DMS 273 (cell line): ENCODE results near the gene NLRP10.

Experiments used
- DNase-seq: peaks from one replicate; lab custom pipeline; 2025; ENCODE audit not compliant: unreplicated experiment; lab: John Stamatoyannopoulos, UW

Gene NLRP10

DNA sequence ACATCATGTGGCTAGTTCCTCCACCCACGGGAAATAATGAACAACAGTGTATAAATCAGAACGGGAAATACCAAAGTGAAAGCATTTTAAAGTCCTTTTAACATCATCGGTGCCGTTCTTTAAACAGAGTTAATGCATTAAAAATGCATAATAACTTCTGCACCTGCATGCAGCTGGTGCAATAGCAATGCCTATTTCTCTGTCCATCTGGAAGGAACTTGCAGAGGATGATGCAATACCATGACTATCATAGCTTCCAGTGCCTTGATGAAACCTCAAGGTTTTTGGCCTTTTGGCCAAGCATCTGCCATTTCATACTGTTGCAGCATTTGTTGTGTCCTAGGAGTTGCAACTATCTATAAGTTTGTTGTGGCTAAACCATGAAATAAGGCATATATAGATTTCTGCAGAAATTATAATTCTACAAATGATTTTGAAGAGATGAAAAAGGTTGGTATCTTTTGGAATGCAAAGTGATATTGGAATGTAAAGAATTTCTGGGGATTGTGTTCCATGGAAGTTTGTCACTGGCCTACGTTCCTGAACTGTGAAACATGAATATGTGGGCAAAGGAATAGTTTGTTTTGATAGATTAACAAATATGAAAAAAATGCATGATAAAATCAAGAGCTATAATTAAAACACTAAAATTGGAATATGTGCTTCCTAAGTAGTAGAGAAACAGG, 12.1 kb upstream of the NLRP10 start:
- DNase-seq = no peak

DNA sequence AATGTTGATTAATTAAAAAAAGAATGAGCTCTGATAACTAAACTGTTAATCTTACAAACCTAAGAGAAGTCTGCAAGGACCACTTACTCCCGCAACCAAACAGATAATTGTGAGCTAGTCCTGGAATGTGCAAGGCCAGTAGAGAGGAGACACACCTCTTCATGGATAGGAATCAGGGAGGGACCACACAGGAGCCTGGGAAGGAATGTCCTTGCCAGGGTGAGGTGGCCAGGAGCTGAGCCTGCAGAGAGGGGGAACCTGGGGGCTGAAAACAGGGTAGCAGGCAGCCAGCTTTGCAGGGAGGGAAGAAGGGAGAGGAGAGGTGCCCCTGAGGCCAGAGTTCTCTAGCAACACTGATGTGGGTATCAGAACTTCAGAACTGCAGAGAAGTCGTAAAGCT, 9.4 kb upstream of the NLRP10 start:
- no peak for DNase-seq

DNA sequence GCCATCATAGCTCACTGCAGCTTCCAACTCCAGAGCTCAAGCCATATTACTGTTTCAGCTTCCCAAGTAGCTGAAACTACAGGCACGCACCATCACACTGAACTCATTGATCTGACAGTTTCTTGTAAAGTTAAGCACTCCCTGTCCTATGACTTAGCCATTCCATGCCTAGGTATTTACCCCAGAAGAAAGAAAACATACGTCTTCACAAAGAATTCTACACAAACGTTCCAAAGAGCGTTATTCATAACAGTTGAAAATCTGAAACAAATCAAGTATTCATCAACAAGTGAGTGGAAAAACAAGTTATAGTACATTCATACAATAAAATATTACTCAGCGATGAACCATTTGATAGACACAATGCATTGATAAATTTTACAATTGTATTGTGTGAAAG, 7.8 kb upstream of the NLRP10 start:
- no peak for DNase-seq

DNA sequence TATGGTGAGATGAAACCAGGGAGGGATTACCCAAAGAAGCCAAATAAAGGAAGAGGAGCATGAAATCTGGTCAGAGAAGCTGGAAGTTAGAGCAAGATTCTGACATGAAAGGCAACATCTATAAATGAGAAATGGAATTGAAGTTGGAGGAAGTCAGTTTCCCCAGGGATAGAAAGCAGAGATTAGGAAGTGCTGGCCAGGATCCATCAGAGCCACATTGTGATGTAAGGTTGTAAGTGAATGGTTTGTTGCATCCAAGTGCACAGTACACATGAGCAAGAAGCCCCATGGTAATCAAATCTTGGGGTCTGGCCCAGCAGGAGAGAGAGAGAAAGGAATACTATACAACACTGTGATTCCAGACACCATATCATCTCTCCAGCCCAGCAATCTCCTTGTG, 6.6 kb upstream of the NLRP10 start:
- DNase-seq = no peak

DNA sequence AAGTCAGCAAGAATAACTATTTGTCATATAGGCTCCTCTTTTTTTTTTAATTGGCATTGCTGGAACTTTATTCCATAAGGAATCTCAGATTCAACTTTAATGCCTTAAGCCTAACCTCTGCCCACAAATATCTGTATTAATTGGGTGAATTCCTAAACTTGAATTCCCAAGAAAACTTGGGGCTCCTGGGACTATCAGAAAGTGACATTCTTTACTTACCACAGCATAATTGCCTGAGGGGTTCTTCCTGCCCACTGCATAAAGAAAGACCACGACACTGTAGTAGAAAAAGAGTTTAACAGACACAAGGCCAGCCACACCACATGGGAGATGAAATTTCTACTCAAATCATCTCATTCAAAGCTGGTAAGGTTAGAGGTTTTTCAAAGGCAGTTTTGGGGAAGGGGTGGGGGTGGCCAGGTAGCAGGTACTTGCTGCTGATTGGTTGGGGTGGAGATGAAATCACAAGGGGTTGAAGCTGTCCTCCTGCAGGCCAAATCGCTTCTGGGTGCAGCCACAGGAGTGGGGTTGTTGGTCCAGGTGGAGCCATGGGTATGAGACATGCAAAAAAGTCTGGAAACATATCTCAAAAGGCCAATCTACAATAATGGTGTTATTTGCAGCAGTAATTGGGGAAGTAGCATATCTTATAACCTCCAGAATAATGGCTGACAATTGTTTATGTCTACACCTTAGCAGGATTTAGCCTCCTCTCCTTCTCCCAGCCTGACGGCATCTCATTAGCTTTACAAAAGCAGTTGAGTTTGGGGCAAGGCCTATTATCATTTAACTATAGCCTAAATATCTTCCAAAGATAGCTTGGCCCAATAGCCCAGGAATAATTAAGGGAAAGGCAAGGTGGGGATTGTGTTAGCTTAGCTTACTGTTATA, 4.8 kb upstream of the NLRP10 start:
- no peak for DNase-seq

DNA sequence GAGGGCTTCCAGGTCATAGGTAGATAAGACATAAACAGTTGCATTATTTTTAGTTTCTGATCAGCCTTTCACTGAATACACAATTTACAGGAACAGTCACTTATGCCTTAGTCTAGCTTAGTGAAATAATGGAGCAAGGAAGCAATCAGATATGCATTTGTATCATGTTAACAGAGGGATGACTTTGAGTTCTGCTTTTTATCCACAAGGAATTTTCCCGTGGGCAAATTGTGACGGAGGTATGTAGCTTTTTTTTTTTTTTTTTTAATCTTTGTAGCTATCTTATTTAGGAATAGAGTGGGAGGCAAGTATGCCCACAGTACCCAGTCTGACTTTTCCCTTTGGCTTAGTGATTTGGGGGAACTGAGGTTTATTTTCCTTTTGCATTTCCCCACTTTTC, 3.4 kb upstream of the NLRP10 start:
- DNase-seq = no peak

DNA sequence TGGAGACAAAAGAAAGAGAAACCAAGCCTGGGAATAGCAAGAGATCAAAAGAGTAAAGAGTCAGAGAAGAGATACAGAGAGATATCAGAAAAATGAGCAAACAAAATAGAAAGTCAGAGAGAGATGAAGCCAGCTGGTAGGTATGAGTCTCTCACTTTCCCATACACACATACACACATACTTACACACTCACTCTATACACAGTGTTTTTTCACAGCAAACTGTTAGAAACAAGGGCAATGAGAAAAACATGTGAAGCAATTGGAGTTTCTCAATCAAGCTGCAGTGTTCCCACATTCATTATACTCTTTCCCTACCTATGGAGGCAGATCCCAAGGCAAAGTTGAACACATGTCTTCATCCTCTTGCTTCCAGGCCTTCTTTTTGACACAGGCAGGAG, 2.6 kb upstream of the NLRP10 start:
- DNase-seq = no peak

DNA sequence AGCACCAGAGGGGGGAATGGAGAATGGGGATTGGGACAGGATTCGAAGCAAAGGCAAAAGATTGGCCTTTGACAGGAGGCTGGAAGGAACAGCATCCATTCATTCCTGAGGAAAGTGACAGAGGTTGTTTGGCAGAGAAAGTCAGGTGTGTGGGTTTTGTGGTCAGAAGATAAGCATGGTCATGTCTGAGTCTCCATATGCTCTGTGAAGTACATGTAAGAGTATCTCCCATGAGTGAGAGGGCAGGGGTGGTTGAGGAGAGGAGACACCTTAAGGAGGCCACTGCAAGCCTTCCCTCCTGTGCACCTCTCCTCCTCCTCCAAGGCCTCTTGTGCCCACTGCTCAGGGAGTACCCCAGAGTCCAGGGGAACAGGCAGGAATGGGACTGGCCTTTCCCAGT, 1.9 kb upstream of the NLRP10 start:
- DNase-seq = no peak

DNA sequence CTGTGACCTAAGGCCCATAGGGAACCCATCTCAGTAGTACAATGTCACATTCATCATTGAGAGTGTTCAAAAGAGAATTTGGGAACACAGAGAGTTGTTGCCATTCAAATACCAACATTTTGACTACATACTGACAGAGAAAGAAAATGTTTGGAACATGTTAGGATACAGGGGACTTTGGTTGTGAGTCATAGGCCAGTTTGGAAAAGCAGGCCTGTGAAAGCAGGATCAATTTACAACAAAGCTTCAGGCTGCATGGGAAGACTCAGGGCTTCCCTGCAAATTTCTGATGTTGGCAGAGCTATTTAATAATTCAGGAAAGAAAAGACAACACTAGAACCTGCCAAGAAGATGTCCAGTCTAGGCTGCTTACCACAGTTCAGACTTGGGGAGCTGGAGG, 374 bp downstream of the NLRP10 start:
- no peak for DNase-seq

DNA sequence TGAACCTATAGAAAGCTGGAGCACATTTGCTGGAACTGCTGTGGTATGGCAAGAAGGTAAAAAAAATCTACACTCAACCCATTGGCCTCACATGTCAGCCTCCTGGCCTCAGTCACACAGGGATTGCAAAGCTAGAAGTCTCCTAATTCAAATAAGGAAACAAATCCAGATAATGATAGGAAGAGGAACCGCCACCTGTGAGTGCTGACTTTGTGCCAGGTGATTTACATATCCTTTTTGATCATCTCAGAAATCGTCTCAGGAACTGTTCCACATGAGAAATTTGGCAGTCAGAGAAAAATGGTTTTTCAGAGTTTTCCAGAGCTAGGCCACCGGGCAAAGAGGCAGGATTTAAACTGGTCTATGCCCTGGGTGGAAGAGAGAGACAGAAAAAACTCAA, 986 bp downstream of the NLRP10 start:
- DNase-seq = no peak

DNA sequence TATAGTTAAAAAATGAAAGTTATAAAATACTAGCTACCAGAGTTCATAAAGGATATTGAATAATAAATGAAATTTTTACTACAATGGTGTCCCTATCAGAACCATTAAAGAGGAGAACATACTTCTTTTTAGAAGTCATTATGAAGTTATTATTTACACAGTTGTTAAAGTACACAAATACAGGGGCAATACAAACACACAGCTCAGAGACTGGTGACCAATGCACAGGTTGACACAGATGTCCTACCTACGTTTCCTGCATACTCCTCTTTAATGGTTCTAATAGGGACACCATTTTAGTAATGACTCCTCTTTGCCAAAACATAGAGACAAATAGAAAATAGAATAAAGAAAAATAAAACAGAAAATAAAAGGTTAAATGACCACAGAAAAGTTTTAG, 10.1 kb downstream of the NLRP10 start:
- DNase-seq = no peak

DNA sequence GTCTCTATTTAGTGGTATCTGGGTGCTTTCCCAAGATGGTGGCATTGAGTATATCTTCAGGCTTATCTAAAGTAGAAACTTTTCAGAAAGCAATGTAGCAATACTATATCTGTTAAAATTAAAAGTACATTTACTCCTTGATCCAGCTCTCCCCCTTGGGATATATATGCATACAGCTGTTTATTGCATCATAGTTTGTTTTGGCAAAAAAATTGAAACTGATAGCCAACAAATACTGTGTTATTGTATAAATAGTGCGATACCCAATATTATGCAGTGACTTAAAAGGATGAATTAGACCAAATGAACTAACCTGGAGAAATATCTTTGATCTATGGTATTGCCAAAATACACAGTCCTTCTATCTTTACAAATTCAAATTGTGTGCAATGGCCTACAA, 15.3 kb downstream of the NLRP10 start:
- DNase-seq = no peak

DNA sequence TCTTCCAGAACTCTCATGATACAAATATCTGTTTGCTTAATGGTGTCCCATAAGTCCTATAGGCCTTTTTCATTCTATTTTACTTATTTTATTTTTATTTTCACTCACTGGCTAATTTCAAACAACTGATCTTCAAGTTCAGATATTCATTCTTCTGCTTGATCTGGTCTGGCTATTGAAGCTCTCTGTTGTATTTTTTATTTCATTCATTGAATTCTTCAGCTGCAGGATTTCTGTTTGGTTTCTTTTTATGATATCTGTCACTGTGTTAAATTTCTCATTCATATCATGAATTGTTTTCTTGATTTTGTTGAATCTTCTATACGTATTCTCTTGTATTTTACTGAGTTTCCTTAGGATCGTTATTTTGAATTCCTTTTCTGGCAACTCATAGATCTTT, 21.1 kb downstream of the NLRP10 start:
- DNase-seq = no peak

DNA sequence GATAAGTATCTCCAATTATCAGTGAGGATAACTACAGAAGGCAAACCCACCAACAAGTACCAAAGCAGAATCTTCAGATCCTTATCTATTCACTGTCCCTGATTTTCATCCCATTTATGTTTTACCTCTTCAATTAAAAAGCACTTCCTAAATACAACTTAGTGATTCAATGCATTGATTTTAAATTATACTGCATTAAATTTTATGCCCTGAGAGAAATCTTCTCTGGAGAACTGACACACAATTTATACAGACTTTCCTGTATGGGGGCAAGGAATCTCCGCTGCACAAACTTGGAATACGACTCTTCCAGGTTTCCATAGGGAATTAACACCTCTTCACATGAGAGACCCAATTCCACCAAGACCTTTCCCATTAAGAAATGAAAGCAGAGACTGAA, 23.6 kb downstream of the NLRP10 start, which contains the start of gene OR10A3:
Gene OR10A3, minus strand, starts transcription at position 101 of the 400 bp plus-strand sequence. CDS start 2,188 bp downstream, outside the sequence.
- no peak for DNase-seq

DNA sequence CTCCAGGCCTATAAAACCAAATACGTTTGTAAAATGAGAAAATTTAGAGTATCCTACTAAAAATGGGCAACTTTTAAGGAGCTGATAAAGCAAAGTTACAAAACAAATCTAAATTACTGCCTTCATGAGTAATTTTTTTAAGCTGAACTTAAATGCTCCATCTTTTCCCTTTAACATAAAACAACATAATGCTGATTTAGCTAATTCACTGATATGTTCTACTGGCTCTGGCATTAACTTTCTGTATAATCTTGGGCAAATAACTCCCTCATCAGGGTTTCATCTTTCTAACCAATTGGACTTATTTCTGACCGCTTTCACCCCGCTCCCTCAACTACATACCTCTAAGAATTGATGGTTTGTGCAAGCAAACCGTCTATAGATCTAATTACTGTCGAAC, 24.1 kb downstream of the NLRP10 start:
- DNase-seq = no peak

DNA sequence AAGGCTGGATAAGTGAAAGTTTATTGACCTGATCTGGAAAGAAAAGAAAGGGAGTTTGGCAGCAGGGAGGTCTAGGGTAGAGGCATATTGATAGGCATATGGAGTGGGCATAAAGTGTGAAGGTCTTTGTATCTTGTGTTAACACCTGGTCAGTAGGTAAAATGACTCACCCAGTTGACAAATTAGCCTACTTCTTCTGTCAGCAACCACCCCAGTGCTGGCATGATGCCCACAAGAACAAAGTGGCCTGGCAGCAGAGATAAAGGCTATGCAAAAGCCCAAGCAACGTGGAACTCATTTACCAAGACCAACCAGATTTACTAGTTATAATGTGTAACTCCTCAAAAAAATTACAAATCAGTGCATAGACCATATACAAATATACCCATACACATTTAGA, 28.6 kb downstream of the NLRP10 start:
- DNase-seq = no peak

DNA sequence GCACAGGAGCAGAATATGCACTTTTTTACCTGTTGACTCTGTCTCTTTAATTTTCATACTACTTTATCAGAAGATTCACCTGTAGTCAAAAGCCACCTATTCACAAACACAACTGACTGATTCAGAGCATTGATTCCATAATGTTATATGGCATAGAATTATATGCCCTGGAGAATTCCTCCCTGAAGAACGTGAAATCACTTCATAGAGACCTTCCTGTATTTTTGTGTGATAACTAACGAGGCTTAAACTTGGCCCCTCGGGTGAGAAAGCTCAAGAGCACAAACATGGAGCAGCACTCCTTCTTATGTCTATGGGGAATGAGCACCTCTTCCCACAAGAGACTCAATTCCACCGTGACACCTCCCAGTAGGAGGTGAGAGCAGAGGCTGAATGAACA, 34.1 kb downstream of the NLRP10 start, which contains the start of gene OR10A6:
Gene OR10A6, minus strand, starts transcription at position 101 of the 400 bp plus-strand sequence. CDS start 2,606 bp downstream, outside the sequence.
- no peak for DNase-seq

DNA sequence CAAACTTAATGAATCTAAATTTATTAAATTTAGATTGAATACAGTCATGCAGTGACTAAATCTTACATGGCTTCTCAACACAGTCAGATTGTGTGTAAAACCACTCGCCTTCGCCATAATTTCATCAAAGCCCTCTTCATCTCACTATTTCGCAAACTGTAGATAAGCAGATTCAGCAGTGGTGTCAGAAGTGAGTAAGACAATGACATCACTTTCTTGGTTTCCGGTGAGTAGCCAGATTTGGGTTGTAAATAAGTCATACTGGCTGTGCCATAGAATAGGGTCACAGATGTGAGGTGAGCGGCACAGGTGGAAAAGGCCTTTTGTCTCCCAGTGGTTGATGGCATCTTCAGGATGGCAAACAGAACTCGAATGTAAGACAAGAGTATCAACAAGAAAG, 37.6 kb downstream of the NLRP10 start:
- DNase-seq = no peak

DNA sequence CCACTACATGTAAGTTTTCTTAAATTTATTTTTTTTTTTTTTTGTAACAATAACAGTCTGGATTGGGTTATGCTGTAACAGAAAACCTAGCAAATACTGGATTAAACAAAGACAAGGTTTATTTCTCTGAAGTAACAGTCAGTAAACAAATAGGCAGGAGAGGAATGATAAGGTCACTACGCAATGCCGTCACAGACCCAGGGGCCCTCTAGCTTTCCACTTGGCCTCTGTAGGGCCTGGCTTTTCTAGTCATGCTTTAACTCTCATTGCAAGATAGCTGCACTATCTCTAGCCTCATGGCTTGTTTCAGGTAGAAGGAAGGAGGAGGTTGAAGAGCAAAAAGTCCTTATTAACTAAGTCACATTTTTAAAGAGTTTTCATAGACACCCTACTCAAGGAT, 40.7 kb downstream of the NLRP10 start:
- DNase-seq = no peak

DNA sequence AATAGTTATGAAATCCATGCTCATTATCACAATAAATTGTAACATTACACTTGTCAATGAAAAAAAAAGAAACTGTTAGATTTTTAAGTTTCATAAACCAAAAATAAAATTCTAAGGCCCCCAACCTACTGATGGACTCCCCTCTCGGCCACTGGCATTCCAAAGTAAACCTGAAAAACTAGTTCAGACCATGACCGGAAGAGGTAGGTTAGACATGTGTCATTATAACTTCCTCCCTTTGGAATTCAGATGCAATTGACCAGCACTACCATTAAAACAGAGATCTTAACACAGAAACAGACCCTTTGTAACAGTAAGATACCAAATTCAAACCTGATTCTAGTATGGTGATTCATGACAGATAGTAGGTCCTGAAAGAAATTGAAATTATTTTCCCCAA, 47.1 kb downstream of the NLRP10 start:
- no peak for DNase-seq
